GM18858 (cell line): ENCODE results near the gene DEGS2.
A peak's percentile ranks its signal among the peaks of the same experiment; 100 is the strongest.
"Not testable (repeated sequence)": the region's sequence is repeated elsewhere in the genome, so short reads cannot be mapped to it uniquely, and the experiment has no call there.

Source experiments
- ATAC-seq: cut with Tn5 transposase; IDR thresholded peaks from one replicate; pipeline ENCODE4 v1.9.1; 2021; ENCODE audit not compliant: unreplicated experiment

The DEGS2 gene

DNA sequence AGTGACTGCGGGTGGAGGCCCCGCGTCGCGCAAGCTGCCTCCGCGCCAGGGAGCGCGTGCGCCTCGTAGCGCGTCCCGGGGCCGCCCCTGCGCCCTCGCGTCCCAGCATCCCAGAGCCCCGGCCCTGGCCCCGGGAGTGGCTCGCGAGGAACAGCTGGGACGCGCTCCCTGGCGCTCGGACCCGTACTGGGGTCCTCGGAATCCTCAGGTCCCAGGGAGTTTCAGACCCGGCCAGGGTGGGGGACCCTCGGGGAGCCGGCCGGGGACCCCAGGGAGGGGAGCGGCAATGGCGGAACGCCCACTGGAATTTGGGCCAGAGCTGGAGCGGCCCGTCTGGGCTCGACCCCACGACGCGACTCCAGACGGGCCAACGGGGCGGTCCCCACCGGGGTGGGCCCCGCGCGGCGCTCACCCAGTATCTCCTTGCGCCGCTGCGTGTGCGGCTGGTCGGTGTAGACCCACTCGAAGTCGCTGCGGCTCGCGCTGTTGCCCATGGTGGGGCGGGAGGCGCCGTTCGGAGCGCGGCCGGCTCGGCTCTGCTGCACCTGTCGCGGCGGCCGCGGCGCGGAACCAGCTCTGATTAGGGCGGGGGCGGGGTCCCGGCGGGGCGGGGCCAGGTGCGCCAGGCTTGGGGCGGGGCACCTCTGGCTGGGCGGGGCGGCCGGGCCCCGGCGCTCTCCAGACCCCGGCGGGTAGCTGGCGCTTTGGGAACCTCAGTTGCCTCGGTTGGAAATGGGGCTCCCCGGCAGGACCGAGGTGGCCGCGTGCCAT, at the start of gene DEGS2:
DEGS2 (minus strand) TSS at position 552 of the 771 bp plus-strand sequence; CDS start at position 494, 58 bp downstream.
- no peak for ATAC-seq

- not testable (repeated sequence) for ATAC-seq
These were observed 48.7 kb upstream of the DEGS2 start for GRCh38 chr14:100208136-100208535.

DNA sequence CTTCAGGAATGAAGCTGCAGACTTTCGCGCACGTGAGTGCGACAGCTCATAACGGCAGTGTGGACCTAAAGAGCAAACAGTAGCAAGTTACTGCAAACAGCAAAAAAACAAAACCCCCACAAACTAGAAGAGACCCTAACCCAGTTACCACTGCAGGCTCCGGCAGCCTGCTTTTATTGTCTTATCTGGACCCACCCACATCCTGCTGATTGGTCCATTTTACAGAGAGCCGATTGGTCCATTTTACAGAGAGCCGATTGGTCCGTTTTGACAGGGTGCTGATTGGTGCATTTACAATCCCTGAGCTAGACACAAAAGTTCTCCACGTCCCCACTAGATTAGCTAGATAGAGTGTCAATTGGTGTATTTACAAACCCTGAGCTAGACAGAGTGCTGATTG, 48.1 kb upstream of the DEGS2 start:
- ATAC-seq = not testable (repeated sequence)

DNA sequence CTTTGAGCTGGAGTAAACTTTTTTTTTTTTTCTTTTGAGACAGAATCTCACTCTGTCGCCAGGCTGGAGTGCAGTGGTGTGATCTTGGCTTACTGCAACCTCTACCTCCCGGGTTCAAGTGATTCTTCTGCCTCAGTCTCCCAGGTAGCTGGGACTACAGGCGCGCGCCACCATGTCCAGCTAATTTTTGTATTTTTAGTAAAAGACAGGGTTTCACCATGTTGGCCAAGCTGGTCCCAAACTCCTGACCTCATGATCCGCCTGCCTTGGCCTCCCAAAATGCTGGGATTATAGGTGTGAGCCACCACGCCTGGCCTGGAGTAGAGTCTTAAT, 45.4 kb upstream of the DEGS2 start:
- ATAC-seq = not testable (repeated sequence)

- ATAC-seq = no peak
These were observed 44.8 kb upstream of the DEGS2 start for GRCh38 chr14:100203962-100204834.

- ATAC-seq = no peak
These were observed 43.7 kb upstream of the DEGS2 start for GRCh38 chr14:100203146-100203545.

- ATAC-seq = no peak
These were observed 43.3 kb upstream of the DEGS2 start for GRCh38 chr14:100202712-100203111.

DNA sequence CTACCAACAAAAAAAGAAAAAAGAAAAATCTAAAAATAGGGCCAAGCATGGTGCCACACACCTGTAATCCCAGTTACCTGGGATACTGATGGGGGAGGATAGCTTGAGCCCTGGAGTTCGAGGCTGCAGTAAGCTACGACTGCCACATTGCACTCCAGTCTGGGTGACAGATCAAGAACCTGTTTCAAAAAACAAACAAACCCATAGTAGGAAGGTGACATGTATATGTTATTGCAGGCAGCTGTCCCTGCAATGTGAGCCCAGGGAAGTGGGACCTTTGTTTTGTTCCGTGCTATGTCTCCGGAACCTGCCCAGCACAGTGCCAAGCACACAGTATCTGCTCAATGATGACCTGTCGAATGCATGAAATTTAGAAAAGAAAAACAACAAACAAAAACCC, 42.3 kb upstream of the DEGS2 start:
- no peak for ATAC-seq

GRCh38 chr14:100200311-100200710, 40.9 kb upstream of the DEGS2 start:
- no peak for ATAC-seq

GRCh38 chr14:100199240-100199860, 39.9 kb upstream of the DEGS2 start:
- no peak for ATAC-seq

DNA sequence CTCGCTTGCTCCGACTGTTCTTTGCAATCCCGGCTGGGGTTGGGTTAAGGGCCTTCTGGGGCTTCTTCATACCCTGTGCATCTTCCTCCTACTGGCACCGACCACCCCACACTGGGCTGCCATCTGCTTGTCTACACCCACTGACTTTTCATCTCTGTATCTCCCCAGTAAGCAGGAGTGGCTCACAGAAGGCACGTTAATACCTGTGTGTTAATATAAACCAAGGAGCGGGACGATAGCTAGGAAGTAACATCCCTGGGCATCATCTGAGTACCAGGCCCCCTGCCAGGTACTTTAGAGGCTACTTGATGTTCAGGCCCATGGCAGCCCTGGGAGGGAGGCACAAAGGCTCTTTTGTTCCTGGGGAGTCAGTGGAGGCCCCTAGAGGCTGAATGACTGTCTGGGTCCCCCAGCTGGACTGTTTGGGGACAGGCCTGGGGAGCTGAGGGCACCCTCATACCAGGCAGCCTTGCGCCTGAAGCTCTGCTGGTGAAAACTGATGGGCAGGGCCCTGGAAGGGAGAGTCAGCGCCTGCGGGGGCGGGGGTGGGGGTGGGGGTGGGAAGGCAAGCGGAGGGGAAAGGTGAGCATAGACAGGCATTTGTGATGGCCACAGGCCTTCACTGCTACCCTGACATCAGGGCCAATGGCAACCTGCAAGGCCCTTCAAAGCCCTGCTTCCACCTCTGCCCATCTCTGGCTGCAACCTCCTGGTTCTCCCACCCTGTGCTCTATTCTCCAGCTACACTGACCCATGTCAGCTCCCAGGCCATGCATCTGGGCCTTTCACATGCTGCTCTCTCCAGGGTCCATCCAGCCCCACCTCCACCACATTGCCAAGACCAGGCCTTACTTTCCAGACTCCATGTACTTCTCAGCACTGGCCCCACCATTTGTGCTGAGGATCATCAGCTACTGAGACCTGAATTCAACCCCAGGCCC, 34.2 kb upstream of the DEGS2 start:
- ATAC-seq = no peak

GRCh38 chr14:100192672-100193416, 33.4 kb upstream of the DEGS2 start:
- peak; percentile 96 for ATAC-seq

- ATAC-seq = no peak
These were observed 32.8 kb upstream of the DEGS2 start for GRCh38 chr14:100192250-100192671.

GRCh38 chr14:100191584-100192249, 32.3 kb upstream of the DEGS2 start:
- no peak for ATAC-seq

DNA sequence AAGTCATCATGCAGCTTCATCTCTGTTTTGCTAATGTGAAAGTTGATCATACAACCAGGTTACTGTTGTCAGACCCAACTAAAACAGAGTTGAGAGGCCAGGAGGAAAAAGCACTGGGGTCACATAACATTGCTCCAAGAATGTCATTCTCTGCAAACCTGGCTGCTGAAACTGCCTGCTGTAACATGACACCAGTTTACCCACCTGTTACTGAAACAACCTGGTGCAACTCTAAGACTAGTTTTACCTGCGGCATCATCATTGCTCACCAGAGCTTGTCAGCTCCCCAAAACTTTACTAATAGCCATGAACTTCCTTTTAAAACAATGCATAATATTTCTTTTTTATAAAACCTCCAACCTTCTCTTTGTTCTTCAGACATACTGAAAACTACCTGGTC, 30.7 kb upstream of the DEGS2 start:
- no peak for ATAC-seq

- no peak for ATAC-seq
These were observed 29.1 kb upstream of the DEGS2 start for GRCh38 chr14:100188392-100189030.

- ATAC-seq = no peak
These were observed 27.9 kb upstream of the DEGS2 start for GRCh38 chr14:100187247-100187833.

GRCh38 chr14:100181876-100182551, 22.6 kb upstream of the DEGS2 start:
- ATAC-seq = not testable (repeated sequence)
